Activated CD4-positive, alpha-beta memory T cell treated with anti-CD3 and anti-CD28 coated beads, Interleukin-2, amount 10 ng/mL, durations not matched to agents 7 days and 5 days (primary cell): ENCODE data around the gene GRB10. TPM values are rescaled to one million over a fixed set of nuclear protein-coding genes. Genes with fewer than 3 reads are reported as not detected.
"Not testable (repeated sequence)": the region's sequence is repeated elsewhere in the genome, so short reads cannot be mapped to it uniquely, and the experiment has no call there.

Experiments used
- CTCF ChIA-PET: fragments of 350-600 bp; sonication (Branson Sonifier 250); formaldehyde crosslinking; loops from one replicate; lab custom pipeline; 2021; ENCODE audit warnings: antibody characterized with exemption, inconsistent platforms; lab: Charles Lee
- POLR2A ChIA-PET: fragments of 350-600 bp; sonication (Branson Sonifier 250); formaldehyde crosslinking; loops from one replicate; lab custom pipeline; 2021; ENCODE audit warnings: antibody characterized with exemption; lab: Charles Lee
- DNase-seq: peaks from one replicate; pipeline ENCODE4 v3.0.0-alpha.2; 2020
- H3K27ac Mint-ChIP-seq: one replicate; pipeline ENCODE4 v1.8.0; 2021; ENCODE audit warnings: mild to moderate bottlenecking, mixed read lengths
- H3K27me3 Mint-ChIP-seq: one replicate; pipeline ENCODE4 v1.8.0; 2021; ENCODE audit warnings: mixed read lengths
- H3K36me3 Mint-ChIP-seq: one replicate; pipeline ENCODE4 v1.8.0; 2021; ENCODE audit warnings: low read depth, mixed read lengths
- H3K4me1 Mint-ChIP-seq: one replicate; pipeline ENCODE4 v1.8.0; 2021; ENCODE audit warnings: mixed read lengths
- H3K4me3 Mint-ChIP-seq: one replicate; pipeline ENCODE4 v1.8.0; 2021; ENCODE audit warnings: mild to moderate bottlenecking, mixed read lengths
- H3K9me3 Mint-ChIP-seq: one replicate; pipeline ENCODE4 v1.8.0; 2021; ENCODE audit warnings: mixed read lengths
- total RNA-seq, 2 experiments: library from RNA; stranded (reverse); gene quantifications; one replicate each; pipeline ENCODE4 v1.2.3, GENCODE V29; 2021

Gene GRB10
- total RNA-seq, 2 experiments from 2014 or later: 13.9 to 14.2 TPM

DNA sequence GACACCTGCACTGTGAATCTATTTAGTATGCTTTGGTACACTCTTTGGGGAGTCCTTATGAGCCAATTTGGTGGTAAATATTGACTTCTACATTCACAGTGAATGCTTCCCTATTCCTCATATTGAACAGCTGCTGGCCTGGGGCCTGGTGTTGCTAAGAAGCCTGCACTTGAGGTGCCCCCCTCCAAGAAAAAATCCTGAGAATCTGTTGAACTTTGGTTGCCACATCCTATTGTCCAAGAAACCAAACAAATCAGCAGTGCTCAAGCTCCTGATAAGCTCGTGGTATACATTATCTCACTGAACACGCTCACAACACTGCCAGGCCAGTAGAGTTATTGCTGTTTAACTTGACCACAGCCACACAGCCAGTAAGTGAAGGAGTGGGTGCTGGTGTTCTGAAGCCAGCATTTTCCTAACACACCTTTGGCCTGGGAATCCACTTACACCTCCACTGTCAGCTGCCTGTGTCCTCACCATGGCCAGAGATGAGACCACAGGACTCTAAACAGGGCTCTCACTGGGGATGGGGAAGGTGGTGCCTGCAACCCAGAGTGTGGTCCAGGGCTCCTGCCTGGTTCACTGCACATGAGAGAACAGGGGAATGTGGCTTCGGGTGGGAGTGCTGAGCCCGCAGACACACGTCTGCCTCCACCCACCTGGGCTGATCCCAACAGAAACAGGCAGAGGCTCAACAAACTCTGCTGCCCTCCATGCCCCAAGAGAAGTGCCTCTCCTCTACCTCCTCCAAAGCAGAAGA lies 224.2 kb downstream of the GRB10 start:
- H3K36me3 Mint-ChIP-seq: no peaks in the 10 kb centered on the region
- POLR2A ChIA-PET: no interaction called here

GRCh38 chr7:50557099-50557498 lies 225.6 kb downstream of the GRB10 start:
- Mint-ChIP-seq H3K4me1 (no peaks in the 10 kb centered on the region), H3K27me3 (peaks cover 26% of the 10 kb centered on the region), H3K4me3 (no peak overlapping the region), H3K36me3 (no peaks in the 10 kb centered on the region), H3K27ac (no peak overlapping the region), H3K9me3 (no peaks in the 10 kb centered on the region)
- CTCF ChIA-PET: interaction anchor here (1.0 kb wide), 1 partner anchor 605 kb away, joined by 3 read pairs; no protein-coding TSS in a partner anchor
- POLR2A ChIA-PET: no interaction called here
- no peak for DNase-seq

More for the DNA sequence above, 224.2 kb downstream of the GRB10 start:
- no peaks in the 10 kb centered on the region for H3K9me3 Mint-ChIP-seq
- H3K27ac Mint-ChIP-seq: no peak overlapping the region
- no peak for DNase-seq
- H3K4me1 Mint-ChIP-seq: no peaks in the 10 kb centered on the region
- CTCF ChIA-PET: no interaction called here
- no peak overlapping the region for H3K4me3 Mint-ChIP-seq
- H3K27me3 Mint-ChIP-seq: peaks cover 26% of the 10 kb centered on the region

DNA sequence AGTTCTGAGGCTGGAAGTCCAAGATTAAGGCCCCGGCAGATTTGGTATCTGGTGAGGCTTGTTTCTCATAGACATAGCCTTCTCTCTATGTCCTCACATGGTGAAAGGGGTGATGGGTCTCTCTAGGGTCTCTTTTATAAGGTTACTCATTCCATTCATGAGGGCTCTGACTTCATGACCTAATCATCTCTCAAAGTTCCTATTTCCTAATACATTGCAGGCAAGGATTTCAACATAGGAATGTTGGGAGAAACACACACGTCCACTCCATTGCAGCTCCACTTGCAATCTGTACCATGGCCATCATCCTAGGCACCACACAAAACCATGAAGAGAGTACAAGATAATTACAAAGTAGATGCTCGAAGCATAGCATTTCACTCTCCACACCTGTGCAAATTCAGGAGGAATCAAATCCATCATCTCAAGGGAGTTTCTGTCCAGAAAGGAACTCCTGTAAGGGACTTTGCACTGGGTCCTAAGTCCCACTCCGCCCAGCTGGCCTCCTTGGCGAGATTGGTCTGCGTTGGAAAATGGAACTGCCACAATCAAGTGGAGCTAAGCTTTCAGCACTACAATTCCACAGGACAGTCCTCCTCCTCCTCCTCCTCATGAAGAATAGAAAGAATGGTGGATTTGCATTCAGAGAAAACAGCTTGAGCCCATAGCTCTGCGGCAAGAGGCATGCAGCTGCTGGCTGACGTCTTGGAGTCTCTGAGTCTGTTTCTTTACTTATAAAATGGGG lies 226.3 kb downstream of the GRB10 start:
- no peak overlapping the region for H3K27ac Mint-ChIP-seq
- H3K4me1 Mint-ChIP-seq: no peaks in the 10 kb centered on the region
- no peaks in the 10 kb centered on the region for H3K36me3 Mint-ChIP-seq
- DNase-seq: no peak
- ChIA-PET POLR2A (no interaction called here), CTCF (interaction anchor here (1.0 kb wide), 1 partner anchor 606 kb away, joined by 3 read pairs; no protein-coding TSS in a partner anchor)
- no peak overlapping the region for H3K4me3 Mint-ChIP-seq
- H3K27me3 Mint-ChIP-seq: peaks cover 23% of the 10 kb centered on the region
- H3K9me3 Mint-ChIP-seq: no peaks in the 10 kb centered on the region

- Mint-ChIP-seq H3K9me3 (no peaks in the 10 kb centered on the region), H3K27me3 (peaks cover 22% of the 10 kb centered on the region), H3K27ac (no peak overlapping the region), H3K4me1 (no peaks in the 10 kb centered on the region), H3K36me3 (no peaks in the 10 kb centered on the region), H3K4me3 (no peak overlapping the region)
- POLR2A ChIA-PET: no interaction called here
- no peak for DNase-seq
- CTCF ChIA-PET: no interaction called here
Measured at GRCh38 chr7:50555594-50556140, 227.0 kb downstream of the GRB10 start.

DNA sequence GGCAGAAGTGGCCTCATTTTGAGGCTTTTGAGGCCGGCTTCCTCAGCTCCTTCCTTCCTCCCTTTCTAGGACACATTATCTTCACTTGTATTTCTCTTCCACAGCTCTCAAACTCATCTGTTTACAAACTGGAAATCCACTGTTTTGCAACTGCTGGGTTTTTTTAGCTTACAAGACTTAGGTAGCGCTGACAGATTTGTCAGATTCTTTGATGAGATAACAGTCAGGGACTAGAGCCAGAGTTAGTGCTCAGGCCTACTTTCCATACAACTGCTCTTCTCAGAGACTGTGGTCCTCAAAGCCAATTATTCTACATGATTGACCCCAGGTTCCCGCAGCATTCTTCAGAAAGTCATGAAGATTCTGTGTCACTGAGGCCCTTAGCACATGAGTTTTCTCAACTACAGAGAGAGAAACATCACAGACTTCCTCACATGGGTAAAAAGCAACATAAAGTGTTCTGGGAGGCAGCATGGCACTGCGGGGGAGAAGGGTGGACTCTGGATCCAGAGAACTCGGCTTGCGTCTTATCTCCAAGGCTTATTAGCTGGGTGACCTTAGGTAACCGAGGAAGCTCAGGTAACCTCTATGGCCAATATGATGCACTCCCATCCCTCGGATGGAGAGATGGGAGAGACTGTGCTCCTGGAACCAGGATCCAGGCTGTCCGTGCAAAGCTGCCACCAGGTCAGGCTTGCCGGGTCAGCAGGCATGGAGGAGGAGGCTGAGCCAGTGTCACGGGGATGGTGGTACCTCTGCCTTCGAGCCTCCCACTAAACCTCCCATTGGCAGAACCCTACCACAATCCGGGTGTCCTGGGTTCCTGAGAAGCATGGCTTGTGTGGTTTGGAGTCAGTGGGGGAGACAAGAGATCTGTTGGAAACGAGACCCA lies 228.0 kb downstream of the GRB10 start:
- H3K27ac Mint-ChIP-seq: no peak overlapping the region
- DNase-seq: no peak
- CTCF ChIA-PET: no interaction called here
- no peaks in the 10 kb centered on the region for H3K4me1 Mint-ChIP-seq
- H3K36me3 Mint-ChIP-seq: no peaks in the 10 kb centered on the region
- POLR2A ChIA-PET: no interaction called here
- no peak overlapping the region for H3K4me3 Mint-ChIP-seq
- no peaks in the 10 kb centered on the region for H3K9me3 Mint-ChIP-seq
- peaks cover 25% of the 10 kb centered on the region for H3K27me3 Mint-ChIP-seq

DNA sequence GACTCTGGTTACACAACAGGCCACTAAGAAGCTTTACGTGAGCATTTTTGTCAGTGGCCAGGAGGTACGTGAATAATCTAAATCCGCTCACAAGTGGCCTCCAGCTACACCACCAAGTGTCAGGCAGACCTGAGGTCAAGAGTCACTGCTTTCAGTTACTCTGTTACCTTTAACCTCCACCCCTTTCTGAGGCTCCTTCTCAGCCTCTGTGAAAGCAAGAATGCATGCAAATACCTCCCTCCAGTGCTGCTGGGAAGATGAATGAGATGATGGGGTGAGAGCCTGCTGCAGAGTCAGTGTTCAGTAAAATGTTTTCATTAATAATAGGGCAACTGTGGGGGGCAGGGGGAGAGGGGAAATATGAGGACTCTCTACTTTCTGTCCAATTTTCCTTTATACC lies 228.7 kb downstream of the GRB10 start:
- ChIA-PET CTCF (no interaction called here), POLR2A (no interaction called here)
- DNase-seq: no peak
- H3K4me3 Mint-ChIP-seq: no peak overlapping the region
- no peaks in the 10 kb centered on the region for H3K9me3 Mint-ChIP-seq
- no peaks in the 10 kb centered on the region for H3K36me3 Mint-ChIP-seq
- H3K27me3 Mint-ChIP-seq: peaks cover 23% of the 10 kb centered on the region
- H3K27ac Mint-ChIP-seq: no peak overlapping the region
- H3K4me1 Mint-ChIP-seq: no peaks in the 10 kb centered on the region

GRCh38 chr7:50552921-50553320 lies 229.8 kb downstream of the GRB10 start:
- Mint-ChIP-seq H3K27me3 (peaks cover 14% of the 10 kb centered on the region), H3K9me3 (no peaks in the 10 kb centered on the region), H3K4me1 (peaks cover 6% of the 10 kb centered on the region), H3K36me3 (no peaks in the 10 kb centered on the region), H3K4me3 (no peak overlapping the region), H3K27ac (no peak overlapping the region)
- ChIA-PET CTCF (no interaction called here), POLR2A (no interaction called here)
- no peak for DNase-seq

DNA sequence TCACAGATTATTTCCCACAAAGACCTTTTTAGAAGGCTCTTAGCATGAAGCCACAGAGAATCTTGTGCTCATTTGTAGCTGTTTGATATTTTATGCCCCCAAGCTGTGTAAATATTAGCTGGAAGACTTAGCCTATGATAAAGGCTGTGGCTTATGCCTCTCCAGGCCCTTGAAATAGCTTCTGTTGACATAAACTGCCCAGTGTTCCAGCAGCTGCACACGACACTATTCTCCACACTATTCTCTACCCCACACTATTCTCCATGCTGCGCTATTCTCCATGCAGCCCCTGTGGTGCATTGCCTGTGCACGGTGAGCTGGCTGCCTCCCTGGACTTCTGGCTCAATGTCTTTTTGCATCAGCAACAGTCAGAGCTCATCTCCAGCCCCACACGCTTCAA lies 230.6 kb downstream of the GRB10 start:
- CTCF ChIA-PET: no interaction called here
- POLR2A ChIA-PET: no interaction called here
- H3K27ac Mint-ChIP-seq: no peak overlapping the region
- peaks cover 8% of the 10 kb centered on the region for H3K4me1 Mint-ChIP-seq
- H3K27me3 Mint-ChIP-seq: peaks cover 12% of the 10 kb centered on the region
- DNase-seq: no peak
- H3K9me3 Mint-ChIP-seq: no peaks in the 10 kb centered on the region
- H3K36me3 Mint-ChIP-seq: no peaks in the 10 kb centered on the region
- no peak overlapping the region for H3K4me3 Mint-ChIP-seq

GRCh38 chr7:50545613-50546012 lies 237.1 kb downstream of the GRB10 start:
- H3K4me3 Mint-ChIP-seq, CTCF ChIA-PET: not testable (repeated sequence)
- H3K4me1 Mint-ChIP-seq: peaks cover 11% of the 10 kb centered on the region

GRCh38 chr7:50544992-50545391 lies 237.7 kb downstream of the GRB10 start:
- DNase-seq: no peak
- ChIA-PET POLR2A (no interaction called here), CTCF (no interaction called here)

More at GRCh38 chr7:50545613-50546012, 237.1 kb downstream of the GRB10 start:
- H3K9me3 Mint-ChIP-seq, POLR2A ChIA-PET, H3K36me3 Mint-ChIP-seq, H3K27me3 Mint-ChIP-seq, H3K27ac Mint-ChIP-seq, DNase-seq: not testable (repeated sequence)

DNA sequence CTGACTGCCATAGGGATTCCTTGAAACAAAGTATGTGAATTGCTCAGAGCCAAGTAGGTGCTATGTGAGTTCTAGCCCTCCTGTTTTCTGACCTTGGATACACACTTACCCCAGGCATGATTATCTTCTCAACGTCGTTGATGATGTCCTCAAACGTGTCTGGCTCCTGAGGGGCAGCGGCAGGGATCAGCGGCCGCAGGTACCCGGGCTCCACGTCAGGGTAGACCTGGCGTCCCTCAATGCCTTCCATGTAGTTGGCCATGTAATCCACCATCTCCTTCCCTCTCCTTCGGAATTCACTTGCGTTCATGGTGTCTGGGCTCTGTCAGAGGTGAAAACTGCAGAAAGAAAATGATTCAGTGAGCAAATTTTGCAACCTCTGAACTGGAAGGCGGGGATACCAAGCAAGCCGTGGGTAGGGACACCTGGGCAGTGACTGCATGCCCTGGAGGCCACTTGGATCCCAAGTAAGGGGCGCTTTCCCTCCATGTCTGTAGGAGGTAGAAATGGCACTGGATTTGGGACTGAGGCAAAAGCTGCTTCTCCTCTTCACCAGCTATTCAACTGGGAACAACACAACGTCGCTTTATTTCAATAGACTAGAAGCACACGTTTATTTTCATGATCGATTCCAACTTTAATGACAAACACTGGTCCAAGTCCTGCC lies 238.8 kb downstream of the GRB10 start:
- ChIA-PET CTCF (no interaction called here), POLR2A (no interaction called here)
- no peak overlapping the region for H3K4me3 Mint-ChIP-seq
- H3K9me3 Mint-ChIP-seq: no peaks in the 10 kb centered on the region
- no peak overlapping the region for H3K27ac Mint-ChIP-seq
- H3K27me3 Mint-ChIP-seq: peaks cover 3% of the 10 kb centered on the region
- no peaks in the 10 kb centered on the region for H3K36me3 Mint-ChIP-seq
- DNase-seq: no peak
- peaks cover 11% of the 10 kb centered on the region for H3K4me1 Mint-ChIP-seq

More at GRCh38 chr7:50544992-50545391, 237.7 kb downstream of the GRB10 start:
- no peaks in the 10 kb centered on the region for H3K36me3 Mint-ChIP-seq
- H3K4me1 Mint-ChIP-seq: peaks cover 11% of the 10 kb centered on the region
- H3K4me3 Mint-ChIP-seq: no peak overlapping the region
- no peak overlapping the region for H3K27ac Mint-ChIP-seq
- H3K9me3 Mint-ChIP-seq: no peaks in the 10 kb centered on the region
- peaks cover 5% of the 10 kb centered on the region for H3K27me3 Mint-ChIP-seq

GRCh38 chr7:50542132-50542531 lies 240.6 kb downstream of the GRB10 start:
- Mint-ChIP-seq H3K36me3 (no peaks in the 10 kb centered on the region), H3K27me3 (peaks cover 3% of the 10 kb centered on the region), H3K4me3 (no peak overlapping the region), H3K27ac (no peak overlapping the region), H3K9me3 (no peaks in the 10 kb centered on the region), H3K4me1 (peaks cover 3% of the 10 kb centered on the region)
- ChIA-PET POLR2A (no interaction called here), CTCF (no interaction called here)
- DNase-seq: no peak
